Stimulated activated CD8-positive, alpha-beta memory T cell treated with anti-CD3 and anti-CD28 coated beads, Interleukin-12 subunit alpha, Interleukin-12 subunit beta, amount 100 ng/mL, for 24 hours (primary cell): Measurements from ENCODE around the gene TFAP2E.

Experiments
- DNase-seq: peaks from one replicate; pipeline ENCODE4 v3.0.0-alpha.2; 2020; ENCODE audit errors: extremely low read depth

TFAP2E gene

GRCh38 chr1:35644204-35644603 lies 71.1 kb downstream of the TFAP2E start:
- no peak for DNase-seq
